Measurements from ENCODE around the gene VEPH1.

VEPH1 gene

GRCh38 chr3:157220211-157220610 is 283.0 kb downstream of the VEPH1 start:
- TF ChIP-seq GABPA (IDR thresholded peaks at IDR 0.05; ENCODE audit: low read depth), result no peak
- TF ChIP-seq SPI1 (IDR thresholded peaks at IDR 0.05; ENCODE audit: borderline replicate concordance, low read depth), result no peak
- TF ChIP-seq POLR2AphosphoS5 (IDR thresholded peaks at IDR 0.05; ENCODE audit: low read depth), result no peak
- TF ChIP-seq, protein P1, sequence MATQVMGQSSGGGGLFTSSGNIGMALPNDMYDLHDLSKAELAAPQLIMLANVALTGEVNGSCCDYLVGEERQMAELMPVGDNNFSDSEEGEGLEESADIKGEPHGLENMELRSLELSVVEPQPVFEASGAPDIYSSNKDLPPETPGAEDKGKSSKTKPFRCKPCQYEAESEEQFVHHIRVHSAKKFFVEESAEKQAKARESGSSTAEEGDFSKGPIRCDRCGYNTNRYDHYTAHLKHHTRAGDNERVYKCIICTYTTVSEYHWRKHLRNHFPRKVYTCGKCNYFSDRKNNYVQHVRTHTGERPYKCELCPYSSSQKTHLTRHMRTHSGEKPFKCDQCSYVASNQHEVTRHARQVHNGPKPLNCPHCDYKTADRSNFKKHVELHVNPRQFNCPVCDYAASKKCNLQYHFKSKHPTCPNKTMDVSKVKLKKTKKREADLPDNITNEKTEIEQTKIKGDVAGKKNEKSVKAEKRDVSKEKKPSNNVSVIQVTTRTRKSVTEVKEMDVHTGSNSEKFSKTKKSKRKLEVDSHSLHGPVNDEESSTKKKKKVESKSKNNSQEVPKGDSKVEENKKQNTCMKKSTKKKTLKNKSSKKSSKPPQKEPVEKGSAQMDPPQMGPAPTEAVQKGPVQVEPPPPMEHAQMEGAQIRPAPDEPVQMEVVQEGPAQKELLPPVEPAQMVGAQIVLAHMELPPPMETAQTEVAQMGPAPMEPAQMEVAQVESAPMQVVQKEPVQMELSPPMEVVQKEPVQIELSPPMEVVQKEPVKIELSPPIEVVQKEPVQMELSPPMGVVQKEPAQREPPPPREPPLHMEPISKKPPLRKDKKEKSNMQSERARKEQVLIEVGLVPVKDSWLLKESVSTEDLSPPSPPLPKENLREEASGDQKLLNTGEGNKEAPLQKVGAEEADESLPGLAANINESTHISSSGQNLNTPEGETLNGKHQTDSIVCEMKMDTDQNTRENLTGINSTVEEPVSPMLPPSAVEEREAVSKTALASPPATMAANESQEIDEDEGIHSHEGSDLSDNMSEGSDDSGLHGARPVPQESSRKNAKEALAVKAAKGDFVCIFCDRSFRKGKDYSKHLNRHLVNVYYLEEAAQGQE (IDR thresholded peaks at IDR 0.05; ENCODE audit: insufficient replicate concordance, low read depth), result no peak
- TF ChIP-seq CTCF (IDR thresholded peaks at IDR 0.05; ENCODE audit: insufficient read depth, low read length), result no peak
- no peak for DNase-seq (ENCODE audit: low read depth in 1 of 2, low spot score in 1 of 2)
- Histone ChIP-seq H3K27me3 (ENCODE audit: insufficient read depth, poor library complexity, severe bottlenecking) (no peaks in the 10 kb centered on the region), H3K4me3 (replicated peaks; ENCODE audit: insufficient read depth, low read length) (no peak overlapping the region), H3K27ac (replicated peaks) (no peak overlapping the region)

DNA sequence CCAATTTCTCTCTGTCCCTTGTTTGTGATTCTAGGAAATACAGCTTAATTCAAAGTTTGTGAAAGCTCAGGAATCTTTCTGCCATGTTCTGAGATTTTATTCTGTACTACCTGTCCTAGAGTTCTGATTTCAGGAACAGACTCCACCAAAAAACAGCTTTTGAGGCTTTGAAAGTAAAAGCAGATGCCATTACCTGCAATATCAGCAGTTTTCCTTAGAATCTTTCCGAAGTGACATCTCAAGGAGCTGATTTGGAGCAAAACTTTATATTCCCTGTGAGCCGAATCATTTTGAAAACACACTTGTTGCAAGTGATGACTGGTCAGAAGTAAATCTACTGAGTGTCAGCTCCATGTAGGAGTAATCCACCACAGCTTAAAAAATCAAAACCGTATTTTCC is 284.0 kb downstream of the VEPH1 start:
- DNase-seq (ENCODE audit: low read depth in 1 of 2, low spot score in 1 of 2), result no peak
- Histone ChIP-seq H3K27me3 (ENCODE audit: insufficient read depth, poor library complexity, severe bottlenecking) (no peaks in the 10 kb centered on the region), H3K27ac (replicated peaks) (no peak overlapping the region), H3K4me3 (replicated peaks; ENCODE audit: insufficient read depth, low read length) (no peak overlapping the region)
- TF ChIP-seq CTCF (IDR thresholded peaks at IDR 0.05; ENCODE audit: insufficient read depth, low read length) (no peak), POLR2AphosphoS5 (IDR thresholded peaks at IDR 0.05; ENCODE audit: low read depth) (no peak), GABPA (IDR thresholded peaks at IDR 0.05; ENCODE audit: low read depth) (no peak), SPI1 (IDR thresholded peaks at IDR 0.05; ENCODE audit: borderline replicate concordance, low read depth) (no peak)
- TF ChIP-seq, protein P1 (IDR thresholded peaks at IDR 0.05; ENCODE audit: insufficient replicate concordance, low read depth), result no peak
